Ovary (tissue), 3 donors: ENCODE results near the gene SENP6.

ENCODE experiments used
- EP300 ChIP-seq: sonication (generic); formaldehyde crosslinking; IDR thresholded peaks from one replicate; pipeline ENCODE4 v1.6.1; 2017; ENCODE audit warnings: antibody characterized with exemption
- TF ChIP-seq, protein P1 (sequence below), 3 donors: fragments of 450-650 bp in 2 of 3; fragments of 200-600 bp in 1 of 3; IDR thresholded peaks; one replicate each; pipeline versions ENCODE4 v1.5.1 to v1.8.0; 2016 to 2022; ENCODE audit warnings: antibody characterized with exemption in 3 of 3, mild to moderate bottlenecking in 1 of 3
- donor health status: DM: no; HTN: no; CAD: no.

DNA sequence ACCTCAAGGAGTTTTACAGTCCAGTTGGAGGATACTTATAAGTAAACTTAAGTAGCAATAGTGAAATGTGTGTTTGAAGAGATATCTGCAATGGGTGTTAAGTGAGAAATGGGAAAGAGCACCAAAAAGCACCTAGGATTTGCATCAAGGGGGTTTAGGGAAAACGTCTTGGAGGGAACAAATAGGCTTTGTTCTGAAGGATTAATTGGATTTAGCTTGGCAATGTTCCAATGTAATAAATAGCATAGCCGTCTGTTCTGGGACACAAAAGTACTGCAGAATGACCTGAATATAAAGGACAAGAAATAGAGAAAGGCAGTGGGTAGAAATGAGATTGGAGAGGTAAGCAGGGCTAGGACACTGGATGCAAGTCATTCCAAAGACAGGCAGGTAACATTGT is 144.5 kb downstream of the SENP6 start:
- TF ChIP-seq EP300: no peak
- TF ChIP-seq, protein P1, sequence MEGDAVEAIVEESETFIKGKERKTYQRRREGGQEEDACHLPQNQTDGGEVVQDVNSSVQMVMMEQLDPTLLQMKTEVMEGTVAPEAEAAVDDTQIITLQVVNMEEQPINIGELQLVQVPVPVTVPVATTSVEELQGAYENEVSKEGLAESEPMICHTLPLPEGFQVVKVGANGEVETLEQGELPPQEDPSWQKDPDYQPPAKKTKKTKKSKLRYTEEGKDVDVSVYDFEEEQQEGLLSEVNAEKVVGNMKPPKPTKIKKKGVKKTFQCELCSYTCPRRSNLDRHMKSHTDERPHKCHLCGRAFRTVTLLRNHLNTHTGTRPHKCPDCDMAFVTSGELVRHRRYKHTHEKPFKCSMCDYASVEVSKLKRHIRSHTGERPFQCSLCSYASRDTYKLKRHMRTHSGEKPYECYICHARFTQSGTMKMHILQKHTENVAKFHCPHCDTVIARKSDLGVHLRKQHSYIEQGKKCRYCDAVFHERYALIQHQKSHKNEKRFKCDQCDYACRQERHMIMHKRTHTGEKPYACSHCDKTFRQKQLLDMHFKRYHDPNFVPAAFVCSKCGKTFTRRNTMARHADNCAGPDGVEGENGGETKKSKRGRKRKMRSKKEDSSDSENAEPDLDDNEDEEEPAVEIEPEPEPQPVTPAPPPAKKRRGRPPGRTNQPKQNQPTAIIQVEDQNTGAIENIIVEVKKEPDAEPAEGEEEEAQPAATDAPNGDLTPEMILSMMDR (IDR thresholded peaks at IDR 0.05): no peak
